Endothelial cell (in vitro differentiated cells): ENCODE measurements around the gene FHOD3. TPM values are rescaled to one million over a fixed set of nuclear protein-coding genes. Genes with fewer than 3 reads are reported as not detected.

Experiments
- DNase-seq: peaks from one replicate; pipeline ENCODE4 v3.0.0; 2021; ENCODE audit warnings: low spot score
- H3K27ac Mint-ChIP-seq: one replicate; pipeline ENCODE4 v1.8.0; 2021; ENCODE audit warnings: mixed read lengths, inconsistent platforms; ENCODE audit not compliant: unreplicated experiment
- H3K27me3 Mint-ChIP-seq: one replicate; pipeline ENCODE4 v1.8.0; 2021; ENCODE audit warnings: mild to moderate bottlenecking, moderate library complexity, mixed read lengths, inconsistent platforms; ENCODE audit not compliant: unreplicated experiment
- H3K36me3 Mint-ChIP-seq: one replicate; pipeline ENCODE4 v1.8.0; 2021; ENCODE audit warnings: mild to moderate bottlenecking, low read depth, mixed read lengths, inconsistent platforms; ENCODE audit not compliant: unreplicated experiment
- H3K4me1 Mint-ChIP-seq: one replicate; pipeline ENCODE4 v1.8.0; 2021; ENCODE audit warnings: mild to moderate bottlenecking, mixed read lengths, inconsistent platforms; ENCODE audit not compliant: unreplicated experiment
- H3K4me3 Mint-ChIP-seq: one replicate; pipeline ENCODE4 v1.8.0; 2021; ENCODE audit warnings: mild to moderate bottlenecking, mixed read lengths, inconsistent platforms; ENCODE audit not compliant: unreplicated experiment
- H3K9me3 Mint-ChIP-seq: one replicate; pipeline ENCODE4 v1.8.0; 2021; ENCODE audit warnings: mixed read lengths, inconsistent platforms; ENCODE audit not compliant: unreplicated experiment
- total RNA-seq: library from RNA; stranded (reverse); fragmentation: NEBNext Ultra II Directional; extraction: Animal tissue kit (Norgen Biotek cat#: 25700); gene quantifications from one replicate; pipeline ENCODE4 v1.2.1, GENCODE V29; 2021; ENCODE audit not compliant: unreplicated experiment
- TF ChIP-seq, protein P1 (sequence below): fragments of 200-600 bp; sonication (generic); IDR thresholded peaks from one replicate; pipeline ENCODE4 v1.5.0; 2021; ENCODE audit warnings: antibody characterized with exemption; ENCODE audit not compliant: unreplicated experiment

FHOD3 gene
- total RNA-seq, 1 donor from 2014 or later, result 0.67 TPM

DNA sequence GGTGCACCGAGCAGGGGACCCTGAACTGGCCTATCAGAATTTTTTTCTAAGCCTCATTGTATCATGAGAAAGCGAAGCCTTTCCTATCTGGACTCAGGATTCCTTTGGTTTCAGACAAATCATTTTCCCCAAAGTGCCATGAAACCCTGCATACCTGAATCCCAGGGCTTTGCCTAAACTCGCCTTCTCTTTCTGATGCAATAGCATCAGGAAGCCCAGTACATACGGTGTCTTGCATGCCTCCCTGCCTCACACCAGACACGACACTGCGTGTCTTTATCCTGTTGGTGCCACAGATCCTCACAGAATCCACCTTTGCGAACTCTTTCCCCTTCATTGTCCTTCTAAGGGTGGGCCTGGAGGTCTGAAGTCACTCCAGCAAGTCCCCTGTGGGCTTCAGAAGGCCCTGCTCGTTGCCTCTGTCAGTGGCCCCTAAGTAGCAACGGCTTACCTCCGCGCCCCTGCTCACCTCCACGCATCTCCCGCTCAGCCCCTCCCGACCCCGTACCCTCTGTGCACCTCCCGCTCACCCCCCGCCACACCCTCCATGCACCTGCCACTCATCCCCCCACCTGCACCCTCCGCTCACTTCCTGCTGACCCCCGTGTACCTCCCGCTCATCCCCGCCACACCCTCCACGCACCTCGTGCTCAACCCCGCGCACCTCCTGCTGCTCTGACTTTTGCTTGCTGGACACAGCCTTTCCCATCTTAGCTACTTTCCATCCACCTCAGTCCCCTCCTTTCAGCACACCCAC is 447.9 kb downstream of the FHOD3 start:
- no peaks in the 10 kb centered on the region for H3K9me3 Mint-ChIP-seq
- H3K4me1 Mint-ChIP-seq, result peaks cover 2% of the 10 kb centered on the region
- H3K27ac Mint-ChIP-seq, result no peak overlapping the region
- TF ChIP-seq, protein P1, sequence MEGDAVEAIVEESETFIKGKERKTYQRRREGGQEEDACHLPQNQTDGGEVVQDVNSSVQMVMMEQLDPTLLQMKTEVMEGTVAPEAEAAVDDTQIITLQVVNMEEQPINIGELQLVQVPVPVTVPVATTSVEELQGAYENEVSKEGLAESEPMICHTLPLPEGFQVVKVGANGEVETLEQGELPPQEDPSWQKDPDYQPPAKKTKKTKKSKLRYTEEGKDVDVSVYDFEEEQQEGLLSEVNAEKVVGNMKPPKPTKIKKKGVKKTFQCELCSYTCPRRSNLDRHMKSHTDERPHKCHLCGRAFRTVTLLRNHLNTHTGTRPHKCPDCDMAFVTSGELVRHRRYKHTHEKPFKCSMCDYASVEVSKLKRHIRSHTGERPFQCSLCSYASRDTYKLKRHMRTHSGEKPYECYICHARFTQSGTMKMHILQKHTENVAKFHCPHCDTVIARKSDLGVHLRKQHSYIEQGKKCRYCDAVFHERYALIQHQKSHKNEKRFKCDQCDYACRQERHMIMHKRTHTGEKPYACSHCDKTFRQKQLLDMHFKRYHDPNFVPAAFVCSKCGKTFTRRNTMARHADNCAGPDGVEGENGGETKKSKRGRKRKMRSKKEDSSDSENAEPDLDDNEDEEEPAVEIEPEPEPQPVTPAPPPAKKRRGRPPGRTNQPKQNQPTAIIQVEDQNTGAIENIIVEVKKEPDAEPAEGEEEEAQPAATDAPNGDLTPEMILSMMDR, result no peak
- DNase-seq, result no peak
- no peak overlapping the region for H3K4me3 Mint-ChIP-seq
- no peaks in the 10 kb centered on the region for H3K36me3 Mint-ChIP-seq
- peaks cover 7% of the 10 kb centered on the region for H3K27me3 Mint-ChIP-seq

DNA sequence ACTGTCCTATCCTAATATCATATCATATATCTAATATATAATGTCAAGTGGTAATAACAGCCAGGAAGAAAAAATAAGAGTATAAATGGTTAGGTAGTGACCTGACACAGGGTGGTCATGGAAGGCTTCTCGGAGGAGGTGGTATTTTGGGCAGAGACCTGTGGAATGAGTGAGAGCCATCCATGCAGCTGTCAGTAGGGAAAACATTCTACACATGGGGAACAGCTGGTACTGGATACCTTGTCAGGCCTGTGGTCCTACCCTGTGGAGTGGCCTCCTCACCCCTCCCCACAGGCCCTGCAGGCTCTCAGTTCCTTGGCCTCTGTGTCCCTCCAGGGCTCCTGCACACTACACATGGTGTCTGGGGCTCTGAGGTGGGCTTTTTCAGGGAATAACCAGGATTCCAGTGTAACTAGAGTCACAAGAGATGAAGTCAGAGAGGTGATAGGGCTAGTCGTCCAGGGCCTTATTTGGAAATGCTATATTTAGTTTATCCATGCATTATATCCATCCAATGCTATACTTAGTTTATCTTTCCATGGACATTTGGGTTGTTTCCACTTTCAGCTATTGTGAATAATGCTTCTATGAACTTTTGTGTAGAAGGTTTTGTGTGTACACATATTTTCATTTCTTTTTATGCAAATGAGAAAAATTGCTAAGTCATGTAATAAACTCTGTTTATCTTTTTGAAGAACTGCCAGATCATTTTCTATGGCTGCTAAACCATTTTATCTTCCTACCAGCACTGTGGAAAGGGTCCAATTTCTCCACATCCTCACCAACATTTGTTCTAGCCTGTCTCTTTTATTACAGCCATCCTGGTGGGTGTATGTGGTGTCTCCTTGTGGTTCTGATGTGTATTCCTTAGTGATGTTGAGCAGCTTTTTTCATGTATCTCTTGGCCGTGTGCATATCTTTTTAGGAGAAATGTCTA is 455.7 kb downstream of the FHOD3 start:
- no peaks in the 10 kb centered on the region for H3K36me3 Mint-ChIP-seq

DNA sequence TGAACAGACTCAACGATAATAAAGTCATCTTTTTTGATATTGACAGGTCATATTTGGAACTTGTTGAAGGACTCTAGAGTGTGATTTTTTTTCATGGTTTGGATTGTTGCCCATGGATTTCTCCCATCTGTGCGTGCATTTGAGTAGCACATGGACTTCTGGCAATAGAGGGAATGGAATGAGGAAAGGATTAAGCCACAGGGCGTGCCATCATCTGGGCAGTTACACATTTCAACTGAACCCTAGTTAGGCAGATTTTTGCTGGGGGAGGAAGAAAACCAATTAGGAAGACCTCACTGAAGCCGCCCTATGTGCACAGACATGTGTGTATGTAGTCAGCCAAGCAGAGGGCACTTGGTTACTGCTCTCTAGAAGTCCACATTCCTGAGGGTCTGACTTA is 458.7 kb downstream of the FHOD3 start:
- H3K27ac Mint-ChIP-seq, result no peak overlapping the region
- TF ChIP-seq, protein P1, result no peak
- no peak for DNase-seq
- H3K4me1 Mint-ChIP-seq, result no peaks in the 10 kb centered on the region
- H3K27me3 Mint-ChIP-seq, result peaks cover 3% of the 10 kb centered on the region
- no peak overlapping the region for H3K4me3 Mint-ChIP-seq
- no peaks in the 10 kb centered on the region for H3K9me3 Mint-ChIP-seq
- H3K36me3 Mint-ChIP-seq, result peaks cover 4% of the 10 kb centered on the region

More for the DNA sequence above, 455.7 kb downstream of the FHOD3 start:
- TF ChIP-seq, protein P1, result no peak
- no peaks in the 10 kb centered on the region for H3K9me3 Mint-ChIP-seq
- DNase-seq, result no peak
- no peak overlapping the region for H3K4me3 Mint-ChIP-seq
- peaks cover 1% of the 10 kb centered on the region for H3K4me1 Mint-ChIP-seq
- no peak overlapping the region for H3K27ac Mint-ChIP-seq
- H3K27me3 Mint-ChIP-seq, result peaks cover 4% of the 10 kb centered on the region

DNA sequence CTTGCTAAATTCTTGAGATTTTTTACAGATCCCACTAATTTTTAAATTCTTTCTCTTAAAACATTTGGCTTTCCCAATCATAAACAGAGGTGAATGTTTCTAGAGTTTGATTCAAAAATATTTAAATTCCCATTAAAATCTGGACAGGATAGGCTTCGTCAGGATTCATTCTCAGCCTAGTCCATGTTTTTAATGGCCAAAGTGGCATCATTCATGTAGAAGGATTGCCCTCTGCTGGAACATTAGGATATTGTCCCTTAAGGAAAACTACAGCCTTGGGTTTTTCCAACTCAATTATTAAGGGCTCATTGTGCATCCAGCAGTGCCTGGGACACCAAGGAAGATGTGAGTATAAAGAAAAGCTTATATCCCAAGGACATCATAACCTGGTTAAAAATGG is 459.6 kb downstream of the FHOD3 start:
- Mint-ChIP-seq H3K27ac (no peak overlapping the region), H3K27me3 (peaks cover 3% of the 10 kb centered on the region), H3K4me3 (no peak overlapping the region), H3K9me3 (no peaks in the 10 kb centered on the region), H3K36me3 (peaks cover 4% of the 10 kb centered on the region), H3K4me1 (no peaks in the 10 kb centered on the region)
- DNase-seq, result peak; percentile 22
- TF ChIP-seq, protein P1, result peak; percentile 67

DNA sequence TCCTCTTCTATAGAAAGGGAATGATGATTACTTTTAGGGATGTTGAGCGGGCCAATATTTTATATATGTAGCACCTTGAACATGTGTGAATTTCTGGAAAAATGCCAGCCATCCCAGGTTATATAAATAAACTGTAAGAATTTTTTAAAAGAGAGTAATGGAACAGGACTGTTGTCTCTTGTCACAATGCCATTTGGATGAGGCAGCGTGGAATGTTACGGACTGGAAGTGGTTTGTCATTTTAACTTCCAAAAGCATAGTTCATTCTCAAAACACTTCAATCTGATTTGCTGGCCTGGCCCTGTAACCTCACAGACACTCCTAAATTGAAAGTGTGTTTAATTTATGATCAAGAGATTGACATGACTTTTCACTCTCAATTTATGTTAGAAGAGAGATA is 460.5 kb downstream of the FHOD3 start:
- H3K4me1 Mint-ChIP-seq, result no peaks in the 10 kb centered on the region
- no peaks in the 10 kb centered on the region for H3K9me3 Mint-ChIP-seq
- DNase-seq, result no peak
- H3K4me3 Mint-ChIP-seq, result no peak overlapping the region
- H3K27me3 Mint-ChIP-seq, result peaks cover 5% of the 10 kb centered on the region
- H3K27ac Mint-ChIP-seq, result no peak overlapping the region
- H3K36me3 Mint-ChIP-seq, result peaks cover 4% of the 10 kb centered on the region
- TF ChIP-seq, protein P1, result no peak
